Measurements from ENCODE around the gene RNF220.
"Not testable (repeated sequence)": the region's sequence is repeated elsewhere in the genome, so short reads cannot be mapped to it uniquely, and the experiment has no call there.

The RNF220 gene

GRCh38 chr1:44549510-44549909 is 144.5 kb downstream of the RNF220 start:
- no peak for DNase-seq (ENCODE audit: low read depth in 2 of 2)

GRCh38 chr1:44553127-44553758 is 148.2 kb downstream of the RNF220 start:
- DNase-seq (ENCODE audit: low read depth in 2 of 2): no peak

- DNase-seq (ENCODE audit: low read depth in 2 of 2): no peak
These were observed 148.7 kb downstream of the RNF220 start for GRCh38 chr1:44553771-44554170.

DNA sequence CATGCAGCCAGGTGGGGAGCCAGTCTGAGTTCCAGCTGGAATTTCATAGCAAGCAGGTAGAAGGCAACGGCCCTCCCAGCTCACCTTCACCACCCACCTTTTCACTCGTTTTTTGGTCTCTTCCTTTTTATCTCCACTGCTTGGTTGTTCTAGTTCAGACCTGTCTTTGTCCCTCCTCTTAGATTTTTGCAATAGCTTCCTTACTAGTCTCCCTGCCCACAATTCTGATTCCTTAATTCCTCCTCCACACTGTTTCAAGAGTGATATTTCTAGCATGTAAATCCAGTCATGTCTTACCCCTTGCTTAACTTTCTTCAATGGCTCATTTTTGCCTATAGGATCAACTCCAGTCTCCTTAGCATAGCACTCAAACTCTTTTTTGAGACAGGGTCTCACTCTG is 149.7 kb downstream of the RNF220 start:
- DNase-seq (ENCODE audit: low read depth in 2 of 2): no peak

- DNase-seq (ENCODE audit: low read depth in 2 of 2): no peak
These were observed 152.7 kb downstream of the RNF220 start for GRCh38 chr1:44557778-44558177.

- DNase-seq (ENCODE audit: low read depth in 2 of 2): no peak
These were observed 153.8 kb downstream of the RNF220 start for GRCh38 chr1:44558883-44559282.

DNA sequence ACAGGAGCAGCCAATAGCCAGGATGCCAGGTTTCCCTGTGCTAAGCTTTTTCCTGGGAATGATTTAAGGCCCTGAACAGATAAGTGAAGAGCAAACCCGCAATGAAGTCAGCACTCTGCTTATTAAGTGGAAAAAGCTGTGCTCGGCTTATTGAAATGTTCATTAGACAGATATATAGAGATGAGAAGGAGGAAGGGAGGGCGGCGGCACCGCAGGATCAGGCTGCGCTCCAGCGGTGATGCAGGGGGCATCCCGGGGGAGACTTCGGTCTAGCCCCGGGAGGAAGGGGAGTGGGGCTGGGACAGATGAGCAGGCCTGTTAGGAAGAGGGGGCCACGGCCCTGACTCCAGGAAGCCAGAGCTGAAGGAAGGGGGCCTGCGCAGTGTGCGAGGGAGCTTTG is 154.3 kb downstream of the RNF220 start:
- no peak for DNase-seq (ENCODE audit: low read depth in 2 of 2)

- no peak for DNase-seq (ENCODE audit: low read depth in 2 of 2)
These were observed 154.9 kb downstream of the RNF220 start for GRCh38 chr1:44559913-44560312.

DNA sequence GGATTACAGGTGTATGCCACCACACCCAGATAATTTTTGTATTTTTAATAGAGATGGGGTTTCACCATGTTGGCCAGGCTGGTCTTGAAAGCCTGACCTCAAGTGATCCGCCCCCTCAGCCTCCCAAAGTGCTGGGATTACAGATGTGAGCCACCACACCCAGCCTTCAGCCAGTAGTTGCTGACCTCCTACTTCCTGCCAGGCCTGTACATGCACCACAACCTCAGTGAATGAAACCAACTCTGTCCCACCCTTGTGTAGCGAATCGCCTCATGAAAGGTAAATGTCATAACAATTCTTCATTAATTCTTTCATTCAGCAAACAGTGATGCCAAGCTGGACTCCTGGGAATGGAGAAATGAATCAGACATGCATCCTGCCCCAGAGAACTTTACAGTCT is 155.6 kb downstream of the RNF220 start:
- DNase-seq (ENCODE audit: low read depth in 2 of 2): not testable (repeated sequence)

DNA sequence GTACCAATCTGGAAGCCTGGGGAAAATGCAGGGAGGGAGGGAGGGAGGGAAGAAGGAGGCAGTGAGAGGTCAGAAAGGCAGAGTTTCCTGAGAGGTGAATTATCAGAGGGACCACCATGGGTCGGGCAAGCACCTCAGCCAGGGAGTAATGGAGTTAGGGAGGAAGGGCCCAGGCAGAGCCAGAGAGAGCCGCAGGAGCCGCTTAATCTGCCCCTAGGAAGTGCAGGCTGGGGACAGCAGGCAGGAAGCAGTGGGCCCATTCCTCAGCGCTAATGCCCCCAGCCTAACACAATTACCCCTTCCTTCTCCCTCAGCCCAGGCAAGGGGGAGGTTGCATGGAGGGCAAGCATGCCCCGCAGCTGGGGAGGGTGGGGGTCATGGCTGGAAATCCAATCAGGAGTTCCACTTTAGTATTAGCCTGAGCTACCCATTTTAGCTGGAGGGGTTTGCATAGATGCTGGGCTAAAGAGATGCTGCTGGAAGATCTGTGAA is 160.2 kb downstream of the RNF220 start:
- no peak for DNase-seq (ENCODE audit: low read depth in 2 of 2)

GRCh38 chr1:44565833-44566232 is 160.8 kb downstream of the RNF220 start:
- no peak for DNase-seq (ENCODE audit: low read depth in 2 of 2)

DNA sequence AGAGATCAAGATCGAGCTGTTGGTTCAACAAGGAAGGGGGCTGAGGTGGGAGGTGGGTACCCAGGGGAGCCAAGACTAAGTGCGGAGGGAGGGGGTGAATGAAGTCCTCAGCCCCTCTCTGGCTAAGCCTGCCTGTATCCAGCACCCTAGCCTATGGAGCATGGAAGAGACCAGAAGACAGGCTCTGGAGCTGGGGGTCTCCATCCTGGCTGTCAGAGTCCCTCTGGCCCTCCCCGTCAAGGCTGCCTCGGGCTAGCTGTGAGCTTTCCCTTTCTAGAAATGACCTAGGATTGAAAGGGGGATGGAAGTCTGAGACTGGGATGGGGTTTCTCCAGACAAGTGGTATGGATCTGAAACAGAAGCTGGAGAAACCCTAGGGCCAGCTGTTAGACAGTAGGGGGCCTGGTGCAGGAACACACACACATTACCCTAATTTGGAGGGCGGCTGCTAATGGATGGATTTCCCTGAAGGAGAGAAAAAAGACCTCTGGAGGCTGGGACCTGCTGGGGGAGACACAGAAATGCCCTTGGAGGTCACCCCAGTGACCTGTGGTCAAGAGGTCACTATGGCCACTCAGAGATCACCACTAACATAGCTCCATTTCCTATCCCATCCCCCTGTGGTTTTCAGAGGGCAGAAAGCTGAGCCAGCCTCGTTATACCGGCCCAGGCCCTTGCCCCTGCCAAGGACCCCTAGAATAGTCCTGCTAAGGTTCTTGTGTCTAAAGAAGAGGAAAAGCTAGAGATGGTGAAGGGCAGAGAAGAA is 161.4 kb downstream of the RNF220 start:
- no peak for DNase-seq (ENCODE audit: low read depth in 2 of 2)

DNA sequence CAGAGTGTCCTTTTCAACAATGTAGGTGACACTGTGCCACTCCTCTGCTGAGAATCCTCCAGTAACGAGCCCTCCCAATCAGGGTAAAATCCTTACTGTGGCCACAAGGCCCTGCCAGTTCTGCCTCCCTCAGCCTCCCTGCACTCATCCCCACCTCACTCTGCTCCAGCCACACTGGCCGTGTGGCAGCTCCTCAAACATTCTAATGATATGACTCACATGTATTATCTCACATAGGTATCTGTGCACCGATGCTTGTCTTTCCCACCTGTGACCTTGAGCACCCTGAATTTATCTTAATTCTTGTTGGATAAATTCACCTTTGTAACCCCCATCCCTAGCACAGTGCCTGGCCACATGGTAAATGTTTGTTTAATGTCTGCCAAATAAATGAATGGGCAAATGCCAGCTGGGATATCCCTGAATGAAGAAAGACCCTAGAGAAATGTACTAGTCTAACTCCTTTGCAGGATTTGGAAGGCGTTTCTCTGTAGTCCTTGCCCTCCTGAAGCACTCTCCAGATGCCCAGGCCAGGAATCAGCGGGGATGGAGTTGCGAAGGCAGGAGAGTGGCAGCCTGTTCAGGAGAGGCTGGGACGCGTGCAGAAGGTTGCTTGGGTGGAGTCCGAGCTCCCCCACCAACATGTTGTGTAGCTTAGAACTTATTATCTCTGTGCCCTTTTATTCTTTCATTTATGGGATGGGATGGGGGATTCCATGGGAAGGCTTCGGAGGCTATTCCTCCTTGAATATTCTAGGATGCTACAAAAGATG is 163.3 kb downstream of the RNF220 start:
- no peak for DNase-seq (ENCODE audit: low read depth in 2 of 2)

DNA sequence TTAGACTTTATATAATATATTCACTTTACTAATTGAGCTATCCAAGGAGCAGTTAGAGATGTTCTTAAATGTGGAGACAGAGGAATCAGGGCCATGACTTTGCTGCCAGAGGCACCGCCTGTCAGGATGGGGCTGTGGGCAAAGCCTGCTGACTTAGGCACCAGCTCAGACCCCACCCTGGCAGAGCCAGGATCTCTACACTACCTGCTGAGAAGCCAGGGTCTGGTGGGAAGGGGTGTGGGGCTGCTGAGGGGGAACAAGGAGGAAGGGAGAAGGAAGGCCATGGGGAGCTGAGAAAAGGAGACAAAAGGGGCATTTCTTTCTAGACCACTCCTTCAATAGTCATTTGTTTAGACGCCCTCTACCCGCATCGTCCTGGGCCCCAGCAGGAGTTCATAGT is 164.4 kb downstream of the RNF220 start:
- DNase-seq (ENCODE audit: low read depth in 2 of 2): no peak

DNA sequence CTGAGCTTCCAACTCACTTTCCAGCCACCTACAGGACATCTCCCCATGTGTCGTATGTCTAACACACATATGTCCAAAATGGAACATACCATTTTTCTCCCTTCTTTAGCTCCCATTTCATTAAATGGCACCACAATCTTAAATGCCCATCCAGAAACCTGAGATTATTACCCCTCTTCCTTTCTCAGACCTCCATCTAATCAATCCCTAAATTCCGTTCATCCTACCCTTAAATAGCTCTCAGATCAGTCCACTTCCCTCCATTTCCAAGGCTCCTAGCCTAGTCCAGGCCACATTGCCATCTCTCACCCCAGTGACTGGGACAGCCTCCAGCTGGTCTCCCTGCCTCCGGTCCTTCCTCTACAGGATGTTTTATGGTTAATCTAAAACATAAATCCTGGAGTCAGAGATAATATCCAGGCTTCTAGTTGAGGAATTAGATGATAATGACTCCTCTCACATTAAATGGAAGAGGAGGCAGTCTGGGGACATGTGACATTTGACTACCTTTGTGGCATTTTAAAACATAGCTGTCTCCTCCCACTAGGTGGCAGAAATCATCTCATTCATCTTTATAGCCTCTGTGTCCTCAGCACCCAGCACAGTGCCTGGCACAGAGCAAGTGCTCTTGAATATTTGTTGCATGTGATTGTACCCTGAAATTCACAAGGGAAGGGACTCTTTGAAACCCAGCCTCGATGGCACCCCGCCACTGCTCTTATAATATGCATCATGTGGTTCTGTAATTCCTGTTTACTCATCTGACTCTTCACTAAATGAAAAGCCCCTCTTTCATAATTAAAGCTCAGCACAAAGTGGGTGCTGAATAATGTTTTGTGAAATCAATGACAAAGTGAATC is 166.9 kb downstream of the RNF220 start:
- DNase-seq (ENCODE audit: low read depth in 2 of 2): no peak

- DNase-seq (ENCODE audit: low read depth in 2 of 2): no peak
These were observed 167.5 kb downstream of the RNF220 start for GRCh38 chr1:44572572-44572879.

GRCh38 chr1:44575396-44575795 is 170.3 kb downstream of the RNF220 start:
- no peak for DNase-seq (ENCODE audit: low read depth in 2 of 2)

DNA sequence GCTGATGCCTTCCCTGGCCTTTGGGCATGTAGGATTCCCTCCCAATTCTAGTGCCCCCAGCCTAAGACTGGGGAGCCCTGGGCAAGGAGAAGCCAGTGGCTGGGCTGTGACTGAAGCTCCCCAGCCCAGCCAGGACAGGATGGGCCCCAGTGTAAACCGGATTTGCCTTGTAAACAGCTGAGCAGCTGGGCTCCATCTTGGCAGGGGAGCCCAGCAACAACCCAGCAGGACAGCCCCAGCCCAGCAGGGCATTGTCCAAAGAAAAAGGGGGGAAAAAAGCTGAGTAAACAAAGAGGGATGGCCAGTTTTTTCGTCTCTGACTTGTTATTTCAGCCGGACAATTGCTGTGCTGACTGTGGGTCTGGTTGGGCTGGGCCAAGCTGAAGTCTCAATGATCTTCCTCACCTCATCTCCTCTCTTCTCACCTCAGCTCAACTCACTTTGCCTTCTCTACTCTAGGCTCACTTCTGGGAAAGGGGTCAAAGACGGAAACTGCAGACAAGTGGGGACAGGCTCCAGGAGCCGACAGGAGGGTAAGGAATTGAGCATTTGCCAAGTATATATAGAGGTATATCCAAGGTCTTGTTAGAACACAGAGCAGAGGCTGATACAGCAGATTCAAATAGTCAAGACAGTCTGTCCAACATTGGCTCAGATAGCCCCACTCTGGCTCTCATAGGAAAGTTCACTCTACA is 171.5 kb downstream of the RNF220 start:
- no peak for DNase-seq (ENCODE audit: low read depth in 2 of 2)

DNA sequence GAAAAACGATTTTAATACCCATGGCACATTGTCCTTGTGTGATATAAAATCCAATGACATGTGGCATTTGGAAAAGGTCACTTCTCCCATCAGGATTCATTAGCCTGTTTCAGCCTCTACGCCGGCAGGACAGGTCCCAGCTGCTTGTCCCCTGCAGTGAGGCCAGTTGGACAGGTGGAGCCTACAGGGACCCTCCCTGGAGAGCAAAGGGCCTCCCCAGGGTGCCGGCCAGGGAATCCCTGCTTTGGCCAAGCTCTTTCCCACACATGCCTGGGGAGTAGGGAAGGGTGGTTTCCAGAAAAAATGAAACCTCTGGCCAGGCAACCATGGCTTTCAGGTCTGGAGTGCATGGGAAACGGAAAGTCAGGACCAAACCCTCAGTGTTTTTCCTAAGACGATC is 176.2 kb downstream of the RNF220 start:
- no peak for DNase-seq (ENCODE audit: low read depth in 2 of 2)

GRCh38 chr1:44584167-44584566 is 179.1 kb downstream of the RNF220 start:
- no peak for DNase-seq (ENCODE audit: low read depth in 2 of 2)

DNA sequence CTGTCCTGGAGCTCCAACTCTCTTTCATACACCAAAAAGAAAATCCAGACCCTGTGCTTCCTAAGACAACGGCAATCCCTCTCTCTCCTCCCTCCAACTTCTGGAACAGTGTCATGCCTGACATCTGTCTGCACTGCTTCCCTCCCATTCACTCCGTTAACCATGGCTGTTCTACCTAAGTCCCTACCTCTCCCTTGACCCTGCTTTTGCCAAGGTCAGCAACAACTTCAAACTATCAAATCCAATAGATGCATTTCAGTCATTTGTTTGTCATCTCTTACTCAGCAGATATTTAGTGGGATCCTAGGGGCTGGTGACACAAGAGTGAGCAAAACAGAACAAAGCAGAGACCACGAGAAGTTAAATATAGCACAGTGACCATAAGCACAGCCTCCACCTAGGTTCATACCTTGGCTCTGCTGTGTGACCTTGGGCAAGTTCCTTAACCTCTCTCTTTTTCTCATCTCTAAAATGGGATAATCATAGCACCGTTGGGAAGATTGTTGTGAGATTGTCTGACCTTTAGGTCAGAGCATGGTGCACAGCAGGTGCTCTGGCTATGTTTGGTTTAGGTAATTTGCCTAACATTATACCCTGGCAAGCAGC is 180.4 kb downstream of the RNF220 start:
- DNase-seq (ENCODE audit: low read depth in 2 of 2): no peak
